ENCODE data around the gene TMEM106B.

TMEM106B gene

GRCh38 chr7:12234334-12234865 lies 23.3 kb downstream of the TMEM106B start:
- TF ChIP-seq EZH2phosphoT487 (IDR thresholded peaks at IDR 0.05; ENCODE audit: borderline replicate concordance, low read length) (no peak), CTCF (IDR thresholded peaks at IDR 0.05; ENCODE audit: low read depth, low read length, poor library complexity, severe bottlenecking) (no peak)

GRCh38 chr7:12235970-12236369 lies 24.9 kb downstream of the TMEM106B start:
- H3K27me3 ChIP-seq (ENCODE audit: control insufficient read depth, low read length): no peaks in the 10 kb centered on the region
- H3K27ac ChIP-seq (ENCODE audit: low read depth, low read length): no peak overlapping the region
- H3K79me2 ChIP-seq (ENCODE audit: control insufficient read depth, low read length): no peaks in the 10 kb centered on the region
- H3K4me3 ChIP-seq (ENCODE audit: low read length): no peak overlapping the region
- H3K4me2 ChIP-seq (ENCODE audit: low read length): no peak overlapping the region
- TF ChIP-seq EZH2phosphoT487 (IDR thresholded peaks at IDR 0.05; ENCODE audit: borderline replicate concordance, low read length) (no peak), CTCF (IDR thresholded peaks at IDR 0.05; ENCODE audit: low read depth, low read length, poor library complexity, severe bottlenecking) (no peak)
- H3F3A ChIP-seq (ENCODE audit: control insufficient read depth, insufficient read depth): no peaks in the 10 kb centered on the region
- no peaks in the 10 kb centered on the region for H4K20me1 ChIP-seq (ENCODE audit: control insufficient read depth, insufficient read depth, low read depth, low read length)
- 0 out of 2 replicates have a peak, but pooled peaks cover 2% of the 10 kb centered on the region for H3K36me3 ChIP-seq (ENCODE audit: control insufficient read depth, low read length)
- H3K9me2 ChIP-seq (replicated peaks; ENCODE audit: control insufficient read depth, low read length): no peaks in the 10 kb centered on the region
- 0 out of 2 replicates have a peak, but pooled peaks cover 2% of the 10 kb centered on the region for H3K9me3 ChIP-seq (ENCODE audit: control insufficient read depth, insufficient read depth, low read length)
- H3K4me1 ChIP-seq (ENCODE audit: control insufficient read depth, low read length): peaks cover 9% of the 10 kb centered on the region

More at GRCh38 chr7:12234334-12234865, 23.3 kb downstream of the TMEM106B start:
- H3F3A ChIP-seq (ENCODE audit: control insufficient read depth, insufficient read depth): no peaks in the 10 kb centered on the region
- H3K9me2 ChIP-seq (replicated peaks; ENCODE audit: control insufficient read depth, low read length): no peaks in the 10 kb centered on the region
- 0 out of 2 replicates have a peak, but pooled peaks cover 7% of the 10 kb centered on the region for H3K36me3 ChIP-seq (ENCODE audit: control insufficient read depth, low read length)
- H3K9me3 ChIP-seq (ENCODE audit: control insufficient read depth, insufficient read depth, low read length): 0 out of 2 replicates have a peak, but pooled peaks cover 2% of the 10 kb centered on the region
- no peak overlapping the region for H3K27ac ChIP-seq (ENCODE audit: low read depth, low read length)
- H3K79me2 ChIP-seq (ENCODE audit: control insufficient read depth, low read length): no peaks in the 10 kb centered on the region
- no peaks in the 10 kb centered on the region for H4K20me1 ChIP-seq (ENCODE audit: control insufficient read depth, insufficient read depth, low read depth, low read length)
- H3K27me3 ChIP-seq (ENCODE audit: control insufficient read depth, low read length): no peaks in the 10 kb centered on the region
- peaks cover under 1% of the 10 kb centered on the region; the same call in 1 of the 2 replicates for H3K4me1 ChIP-seq (ENCODE audit: control insufficient read depth, low read length)
- no peak overlapping the region for H3K4me2 ChIP-seq (ENCODE audit: low read length)
- no peak overlapping the region for H3K4me3 ChIP-seq (ENCODE audit: low read length)

- H3K4me1 ChIP-seq (ENCODE audit: control insufficient read depth, low read length): peaks cover 9% of the 10 kb centered on the region
- no peak overlapping the region for H3K4me3 ChIP-seq (ENCODE audit: low read length)
- no peaks in the 10 kb centered on the region for H3K27me3 ChIP-seq (ENCODE audit: control insufficient read depth, low read length)
- H3F3A ChIP-seq (ENCODE audit: control insufficient read depth, insufficient read depth): no peaks in the 10 kb centered on the region
- H3K79me2 ChIP-seq (ENCODE audit: control insufficient read depth, low read length): no peaks in the 10 kb centered on the region
- no peak overlapping the region for H3K4me2 ChIP-seq (ENCODE audit: low read length)
- H3K27ac ChIP-seq (ENCODE audit: low read depth, low read length): no peak overlapping the region
- no peaks in the 10 kb centered on the region for H3K9me2 ChIP-seq (replicated peaks; ENCODE audit: control insufficient read depth, low read length)
- H4K20me1 ChIP-seq (ENCODE audit: control insufficient read depth, insufficient read depth, low read depth, low read length): no peaks in the 10 kb centered on the region
- TF ChIP-seq EZH2phosphoT487 (IDR thresholded peaks at IDR 0.05; ENCODE audit: borderline replicate concordance, low read length) (no peak), CTCF (IDR thresholded peaks at IDR 0.05; ENCODE audit: low read depth, low read length, poor library complexity, severe bottlenecking) (no peak)
- 0 out of 2 replicates have a peak, but pooled peaks cover 2% of the 10 kb centered on the region for H3K9me3 ChIP-seq (ENCODE audit: control insufficient read depth, insufficient read depth, low read length)
- H3K36me3 ChIP-seq (ENCODE audit: control insufficient read depth, low read length): no peaks in the 10 kb centered on the region
These were observed 25.9 kb downstream of the TMEM106B start for GRCh38 chr7:12237007-12237406.

All from DOHH2 (cell line).